ENCODE data around the gene MINDY4B. TPM values are rescaled to one million over a fixed set of nuclear protein-coding genes. Genes with fewer than 3 reads are reported as not detected.

MINDY4B gene
- total and polyA plus RNA-seq, 2 experiments from 2014 or later = not detected

DNA sequence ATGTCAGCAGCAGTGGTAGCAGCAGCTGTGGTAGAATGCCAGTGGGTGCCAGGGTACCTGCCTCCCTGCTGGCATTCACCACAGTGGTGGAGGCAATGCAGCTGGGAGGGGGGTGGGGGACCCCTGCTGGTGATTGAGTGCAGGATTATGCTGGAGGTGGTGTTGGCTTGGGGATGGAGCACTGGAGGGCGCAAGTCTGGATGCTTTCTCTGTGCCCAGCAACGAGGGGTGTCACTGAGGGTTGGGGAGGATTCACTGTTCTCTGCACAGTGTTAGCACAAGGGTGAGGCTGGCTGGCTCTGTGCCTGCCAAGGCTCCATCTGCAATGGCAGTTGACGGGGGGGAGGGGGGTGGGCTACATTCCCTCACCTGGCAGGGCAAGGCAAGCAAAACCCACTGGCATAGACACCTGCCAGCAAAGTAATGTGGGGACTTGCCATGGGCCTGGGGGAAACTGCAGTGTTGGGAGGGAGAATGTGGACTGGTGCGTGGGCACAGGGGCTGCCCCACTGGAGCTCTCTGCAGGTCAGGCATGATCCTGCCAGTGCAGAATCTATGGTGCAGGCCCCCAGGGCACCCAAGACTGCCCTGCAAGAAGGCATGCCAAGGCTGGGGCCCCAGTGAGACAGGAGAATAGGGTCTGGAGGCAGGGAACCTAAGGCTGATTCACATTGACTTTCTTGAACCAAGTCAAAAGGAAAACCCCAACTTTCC, 64.3 kb downstream of the MINDY4B start:
- Mint-ChIP-seq H3K36me3 (ENCODE audit: low read depth) (no peaks in the 10 kb centered on the region), H3K27me3 (ENCODE audit: insufficient read depth, low read depth, poor library complexity) (peaks cover 45% of the 10 kb centered on the region), H3K27ac (no peak overlapping the region), H3K4me3 (no peak overlapping the region), H3K4me1 (peaks cover 20% of the 10 kb centered on the region), H3K9me3 (no peaks in the 10 kb centered on the region)
- ATAC-seq = no peak
- H3F3A ChIP-seq (replicated peaks; ENCODE audit: low read depth) = no peaks in the 10 kb centered on the region
- no peaks in the 10 kb centered on the region for H3K36me3 ChIP-seq (ENCODE audit: insufficient read depth)
- peaks cover 48% of the 10 kb centered on the region for H3K27me3 ChIP-seq (ENCODE audit: insufficient read depth)
- H3K4me3 ChIP-seq = no peak overlapping the region
- DNase-seq (ENCODE audit: low spot score) = peak; percentile 24
- TF ChIP-seq EZH2phosphoT487 (IDR thresholded peaks at IDR 0.05; ENCODE audit: unreplicated experiment) = no peak
- TF ChIP-seq CTCF (conservative IDR thresholded peaks at IDR 0.05; ENCODE audit: low read depth in 2 of 2) = peak; percentile 43 to 75
- H3K27ac ChIP-seq (ENCODE audit: low read depth) = no peak overlapping the region
- no peaks in the 10 kb centered on the region for H4K20me1 ChIP-seq (replicated peaks; ENCODE audit: insufficient read depth)
- no peaks in the 10 kb centered on the region for H3K79me2 ChIP-seq (replicated peaks; ENCODE audit: insufficient read depth)
- H3K9me2 ChIP-seq (ENCODE audit: insufficient read depth) = peaks cover 7% of the 10 kb centered on the region; the same call in 1 of the 2 replicates
- H3K4me2 ChIP-seq = no peak overlapping the region
- no peak overlapping the region for H2AFZ ChIP-seq
- peaks cover 23% of the 10 kb centered on the region for H3K4me1 ChIP-seq (ENCODE audit: insufficient read depth)

DNA sequence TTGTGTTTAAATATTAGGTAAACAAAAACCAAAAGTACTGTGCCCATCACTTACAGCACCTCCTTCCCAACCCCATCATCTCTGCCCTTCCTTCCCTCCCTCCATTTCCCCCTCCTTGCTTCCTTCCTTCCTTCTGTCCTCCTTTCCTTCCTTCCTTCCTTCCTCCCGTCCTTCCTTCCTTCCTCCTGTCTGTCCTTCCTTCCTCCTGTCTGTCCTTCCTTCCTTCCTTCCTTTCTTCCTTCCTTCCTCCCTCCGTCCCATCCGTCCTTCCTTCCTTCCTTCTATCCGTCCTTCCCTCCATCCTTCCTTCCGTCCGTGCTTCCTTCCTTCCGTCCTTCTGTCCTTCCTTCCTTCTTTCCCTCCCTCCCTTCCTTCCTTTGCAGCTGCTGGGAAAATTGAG, 74.5 kb downstream of the MINDY4B start:
- Histone ChIP-seq H3K4me1 (ENCODE audit: insufficient read depth) (no peaks in the 10 kb centered on the region; the same call in 1 of the 2 replicates), H3K27me3 (ENCODE audit: insufficient read depth) (no peaks in the 10 kb centered on the region), H2AFZ (no peak overlapping the region), H3K9me2 (ENCODE audit: insufficient read depth) (no peaks in the 10 kb centered on the region), H3F3A (replicated peaks; ENCODE audit: low read depth) (no peaks in the 10 kb centered on the region), H3K79me2 (replicated peaks; ENCODE audit: insufficient read depth) (no peaks in the 10 kb centered on the region), H3K4me2 (no peak overlapping the region), H3K4me3 (no peak overlapping the region), H4K20me1 (replicated peaks; ENCODE audit: insufficient read depth) (no peaks in the 10 kb centered on the region), H3K36me3 (ENCODE audit: insufficient read depth) (no peaks in the 10 kb centered on the region), H3K27ac (ENCODE audit: low read depth) (no peak overlapping the region)
- no peak for ATAC-seq
- Mint-ChIP-seq H3K27ac (no peak overlapping the region), H3K4me3 (no peak overlapping the region), H3K9me3 (no peaks in the 10 kb centered on the region; the same call in 1 of the 3 replicates), H3K27me3 (ENCODE audit: insufficient read depth, low read depth, poor library complexity) (peaks cover 4% of the 10 kb centered on the region), H3K4me1 (peaks cover 5% of the 10 kb centered on the region; the same call in 2 of the 3 replicates), H3K36me3 (ENCODE audit: low read depth) (no peaks in the 10 kb centered on the region)
- no peak for DNase-seq (ENCODE audit: low spot score)
- TF ChIP-seq, protein P1, sequence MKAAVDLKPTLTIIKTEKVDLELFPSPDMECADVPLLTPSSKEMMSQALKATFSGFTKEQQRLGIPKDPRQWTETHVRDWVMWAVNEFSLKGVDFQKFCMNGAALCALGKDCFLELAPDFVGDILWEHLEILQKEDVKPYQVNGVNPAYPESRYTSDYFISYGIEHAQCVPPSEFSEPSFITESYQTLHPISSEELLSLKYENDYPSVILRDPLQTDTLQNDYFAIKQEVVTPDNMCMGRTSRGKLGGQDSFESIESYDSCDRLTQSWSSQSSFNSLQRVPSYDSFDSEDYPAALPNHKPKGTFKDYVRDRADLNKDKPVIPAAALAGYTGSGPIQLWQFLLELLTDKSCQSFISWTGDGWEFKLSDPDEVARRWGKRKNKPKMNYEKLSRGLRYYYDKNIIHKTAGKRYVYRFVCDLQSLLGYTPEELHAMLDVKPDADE (IDR thresholded peaks at IDR 0.05) = no peak
- TF ChIP-seq ZNF462 (CRISPR knock-in tag; IDR thresholded peaks at IDR 0.05) (no peak), ZNF114 (CRISPR knock-in tag; IDR thresholded peaks at IDR 0.05) (no peak), EZH2 (IDR thresholded peaks at IDR 0.05; ENCODE audit: low read depth, unreplicated experiment) (no peak), JUNB (IDR thresholded peaks at IDR 0.05; ENCODE audit: unreplicated experiment) (no peak), ZNF331 (CRISPR knock-in tag; IDR thresholded peaks at IDR 0.05; ENCODE audit: low read depth) (no peak), EZH2phosphoT487 (IDR thresholded peaks at IDR 0.05; ENCODE audit: unreplicated experiment) (no peak), CREB1 (CRISPR knock-in tag; IDR thresholded peaks at IDR 0.05; ENCODE audit: low read depth) (no peak), NANOG (IDR thresholded peaks at IDR 0.05; ENCODE audit: borderline replicate concordance) (no peak)

Data from GM23338 (cell line).